OCI-LY7 (cell line): ENCODE measurements around the gene LTBR. TPM values are rescaled to one million over a fixed set of nuclear protein-coding genes. Genes with fewer than 3 reads are reported as not detected.

Source experiments
- BruUV-seq: library from RNA; stranded (reverse); fragments of 400-500 nt; replicated peaks from 2 replicates; lab custom pipeline; 2021; lab: Mats Ljungman, UMichigan
- CTCF ChIA-PET: fragments of 300-600 bp; sonication (Branson Sonifier 250); formaldehyde crosslinking; loops from one replicate; lab custom pipeline; 2022; ENCODE audit warnings: antibody characterized with exemption; ENCODE audit not compliant: unreplicated experiment; lab: Charles Lee
- POLR2A ChIA-PET: fragments of 300-600 bp; sonication (Branson Sonifier 250); formaldehyde crosslinking; loops from one replicate; lab custom pipeline; 2022; ENCODE audit warnings: antibody characterized with exemption; lab: Charles Lee
- DNase-seq: peaks from one replicate; pipeline ENCODE4 v3.0.0-alpha.2; 2015; ENCODE audit warnings: low spot score
- H2AFZ ChIP-seq: fragments of 200-600 bp; sonication (generic), shearing (Covaris generic); 2 replicates; pipeline ENCODE4 v1.6.1; 2014; ENCODE audit warnings: mild to moderate bottlenecking, antibody characterized with exemption, low read length, moderate library complexity
- H3K27ac ChIP-seq: fragments of 200-600 bp; sonication (generic); 2 replicates; pipeline ENCODE4 v1.5.1; 2014; ENCODE audit warnings: mixed run types, low read depth, mild to moderate bottlenecking, moderate library complexity, low read length, inconsistent platforms; ENCODE audit not compliant: poor library complexity, severe bottlenecking
- H3K36me3 ChIP-seq: fragments of 200-600 bp; sonication (generic); 2 replicates; pipeline ENCODE4 v1.6.1; 2014; ENCODE audit warnings: mild to moderate bottlenecking, antibody characterized with exemption, low read length, moderate library complexity, mixed read lengths; ENCODE audit not compliant: insufficient read depth
- H3K4me1 ChIP-seq: fragments of 200-600 bp; sonication (generic); 2 replicates; pipeline ENCODE4 v1.5.1; 2014; ENCODE audit warnings: mild to moderate bottlenecking, low read length; ENCODE audit not compliant: insufficient read depth, poor library complexity, severe bottlenecking
- H3K4me2 ChIP-seq: fragments of 200-600 bp; sonication (generic); 2 replicates; pipeline ENCODE4 v1.6.1; 2014; ENCODE audit warnings: mild to moderate bottlenecking, low read length
- H3K4me3 ChIP-seq: fragments of 200-600 bp; sonication (generic); 2 replicates; pipeline ENCODE4 v1.5.1; 2014; ENCODE audit warnings: mild to moderate bottlenecking, low read depth, low read length; ENCODE audit not compliant: poor library complexity, severe bottlenecking
- H3K79me2 ChIP-seq: fragments of 200-600 bp; sonication (generic); 2 replicates; pipeline ENCODE4 v1.6.1; 2016; ENCODE audit warnings: low read depth, mild to moderate bottlenecking, low read length, moderate library complexity, mixed read lengths; ENCODE audit not compliant: insufficient read depth
- H3K9me2 ChIP-seq: fragments of 200-600 bp; sonication (generic); 2 replicates; pipeline ENCODE4 v1.6.1; 2016; ENCODE audit warnings: mild to moderate bottlenecking, low read length, mixed read lengths; ENCODE audit not compliant: insufficient read depth
- H3K9me3 ChIP-seq: fragments of 200-600 bp; sonication (generic); 2 replicates; pipeline ENCODE4 v1.6.1; 2014; ENCODE audit warnings: mild to moderate bottlenecking, mixed run types, low read length, mixed read lengths
- H4K20me1 ChIP-seq: fragments of 200-600 bp; sonication (generic); 2 replicates; pipeline ENCODE4 v1.6.1; 2014; ENCODE audit warnings: mild to moderate bottlenecking, antibody characterized with exemption, low read length, moderate library complexity, mixed read lengths; ENCODE audit not compliant: insufficient read depth
- EZH2phosphoT487 ChIP-seq: fragments of 200-600 bp; sonication (generic); IDR thresholded peaks from 2 replicates; pipeline ENCODE4 v1.6.1; 2018; ENCODE audit warnings: low read depth, borderline replicate concordance, mild to moderate bottlenecking, mixed run types, antibody characterized with exemption, low read length, moderate library complexity, mixed read lengths
- intact Hi-C: fragments of 100-400 bp; cut with micrococcal nuclease; formaldehyde crosslinking; loops from one replicate; pipeline ENCODE4 v1.10.0; 2022; ENCODE audit not compliant: unreplicated experiment
- total RNA-seq, 2 experiments: library from RNA; depleted of rRNA in 1 of 2; stranded (reverse); fragments of >200 nt in 1 of 2; shearing (Covaris generic) in 1 of 2; gene quantifications; 2 replicates each; pipeline ENCODE4 v1.2.3, GENCODE V29; 2014 to 2022
- TF ChIP-seq, protein P1 (sequence below): fragments of 200-600 bp; sonication (generic); conservative IDR thresholded peaks from 2 replicates; pipeline ENCODE4 v1.5.1; 2014; ENCODE audit warnings: mild to moderate bottlenecking, antibody characterized with exemption, low read length, moderate library complexity, mixed read lengths

Gene LTBR
- total RNA-seq, 2 experiments from 2014 or later = not detected

DNA sequence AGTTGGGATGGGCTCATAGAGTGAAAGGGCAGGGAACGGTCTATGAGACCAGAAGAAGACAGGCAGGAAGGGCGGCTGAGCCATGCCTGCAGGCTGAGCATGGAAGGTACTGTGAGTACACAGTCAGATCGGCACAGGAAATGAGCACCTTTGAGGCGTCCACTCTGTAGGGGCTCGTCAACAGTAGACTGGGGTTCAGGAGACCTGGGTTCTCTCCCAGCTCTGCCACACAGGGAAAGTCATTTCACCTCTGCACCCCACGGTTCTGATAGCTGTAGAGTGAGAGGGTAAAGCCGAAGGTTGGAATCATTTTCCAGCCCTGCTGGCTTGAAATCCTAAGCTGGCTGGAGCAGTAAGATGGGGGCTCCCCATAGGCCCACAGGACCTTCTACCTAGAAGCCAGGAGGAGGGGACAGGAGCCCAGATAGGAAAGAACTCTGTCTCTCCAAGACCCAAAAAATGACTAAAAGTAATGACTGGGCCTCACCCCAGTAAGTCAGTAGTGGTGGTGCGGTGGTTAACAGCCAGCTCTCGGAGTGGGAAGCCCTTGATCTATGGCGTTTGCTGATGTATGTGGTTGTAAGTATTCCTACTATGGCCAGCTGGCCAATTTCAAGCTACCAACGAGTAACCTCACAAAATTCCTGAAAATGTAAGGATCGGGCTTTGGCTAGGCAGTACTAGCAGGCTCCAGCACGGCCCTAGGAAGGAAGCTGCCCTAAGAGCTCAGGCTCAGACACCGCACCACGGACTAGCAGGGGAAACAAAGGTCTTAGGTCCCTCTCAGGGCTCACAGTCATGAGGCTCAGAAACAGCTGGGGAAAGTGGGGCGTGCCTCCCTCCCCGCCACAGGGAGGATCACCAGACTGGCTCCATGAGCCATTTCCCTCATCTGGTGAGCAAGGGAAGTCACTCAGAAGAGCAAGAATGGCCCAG, 50.5 kb downstream of the LTBR start:
- Histone ChIP-seq H4K20me1 (no peaks in the 10 kb centered on the region), H3K4me1 (peaks cover 54% of the 10 kb centered on the region), H3K9me2 (no peaks in the 10 kb centered on the region), H3K36me3 (no peaks in the 10 kb centered on the region), H3K4me2 (peak overlapping the region; percentile 69), H3K79me2 (no peaks in the 10 kb centered on the region), H2AFZ (peak overlapping the region; percentile 71; the same call in 1 of the 2 replicates), H3K9me3 (no peaks in the 10 kb centered on the region), H3K27ac (no peak overlapping the region), H3K4me3 (no peak overlapping the region)
- POLR2A ChIA-PET = interaction anchor here (0.7 to 4.1 kb wide), 5 partner anchors 10 to 89 kb away, joined by 3 to 73 read pairs (median 5); partner anchors contain the start of genes CD27 and MRPL51
- CTCF ChIA-PET = interaction anchor here (0.6 to 1.9 kb wide), 3 partner anchors 9 to 119 kb away, joined by 3 to 7 read pairs (median 4); no protein-coding TSS in a partner anchor
- no peak for DNase-seq
- TF ChIP-seq, protein P1, sequence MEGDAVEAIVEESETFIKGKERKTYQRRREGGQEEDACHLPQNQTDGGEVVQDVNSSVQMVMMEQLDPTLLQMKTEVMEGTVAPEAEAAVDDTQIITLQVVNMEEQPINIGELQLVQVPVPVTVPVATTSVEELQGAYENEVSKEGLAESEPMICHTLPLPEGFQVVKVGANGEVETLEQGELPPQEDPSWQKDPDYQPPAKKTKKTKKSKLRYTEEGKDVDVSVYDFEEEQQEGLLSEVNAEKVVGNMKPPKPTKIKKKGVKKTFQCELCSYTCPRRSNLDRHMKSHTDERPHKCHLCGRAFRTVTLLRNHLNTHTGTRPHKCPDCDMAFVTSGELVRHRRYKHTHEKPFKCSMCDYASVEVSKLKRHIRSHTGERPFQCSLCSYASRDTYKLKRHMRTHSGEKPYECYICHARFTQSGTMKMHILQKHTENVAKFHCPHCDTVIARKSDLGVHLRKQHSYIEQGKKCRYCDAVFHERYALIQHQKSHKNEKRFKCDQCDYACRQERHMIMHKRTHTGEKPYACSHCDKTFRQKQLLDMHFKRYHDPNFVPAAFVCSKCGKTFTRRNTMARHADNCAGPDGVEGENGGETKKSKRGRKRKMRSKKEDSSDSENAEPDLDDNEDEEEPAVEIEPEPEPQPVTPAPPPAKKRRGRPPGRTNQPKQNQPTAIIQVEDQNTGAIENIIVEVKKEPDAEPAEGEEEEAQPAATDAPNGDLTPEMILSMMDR = no peak
- TF ChIP-seq EZH2phosphoT487 = no peak
- no TSS peak for BruUV-seq
- intact Hi-C loops = no loop called here

DNA sequence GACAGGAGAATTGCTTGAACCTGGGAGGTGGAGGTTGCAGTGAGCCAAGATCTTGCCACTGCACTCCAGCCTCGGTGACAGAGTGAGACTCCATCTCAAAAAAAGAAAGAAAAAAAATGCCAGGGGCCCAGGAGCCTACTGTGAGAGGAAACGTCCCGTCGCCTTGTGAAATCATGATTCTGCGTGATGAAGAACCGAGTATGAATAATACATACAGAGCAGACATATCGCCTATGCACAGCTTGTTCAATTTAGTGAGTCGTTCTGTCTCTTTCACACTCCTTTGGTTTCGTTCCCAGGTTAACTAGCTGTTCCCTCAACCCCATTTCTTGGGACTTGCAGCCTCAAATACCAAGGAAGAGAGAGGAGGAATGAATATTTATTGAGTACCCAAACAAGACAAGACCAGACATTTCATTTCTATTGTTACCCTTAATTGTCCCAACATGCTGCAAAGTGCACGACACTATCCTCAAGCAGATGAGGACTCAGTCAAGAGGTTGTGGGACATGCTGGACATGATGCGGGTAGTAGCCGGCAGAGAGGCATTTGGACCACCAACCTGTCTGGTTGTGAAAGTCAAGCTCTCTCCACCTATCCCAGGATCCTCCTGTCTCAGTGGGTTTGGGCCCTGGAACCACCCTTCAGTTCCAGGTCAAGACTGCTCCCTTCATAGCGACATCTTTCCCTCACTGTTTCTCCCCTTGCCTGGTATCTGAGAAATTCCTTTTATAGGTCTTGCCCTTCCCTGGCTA, 52.2 kb downstream of the LTBR start:
- POLR2A ChIA-PET = no interaction called here
- no peaks in the 10 kb centered on the region for H3K36me3 ChIP-seq
- no peaks in the 10 kb centered on the region for H3K79me2 ChIP-seq
- no peak overlapping the region for H3K4me3 ChIP-seq
- H3K9me3 ChIP-seq = no peaks in the 10 kb centered on the region
- H2AFZ ChIP-seq = no peak overlapping the region
- no peak overlapping the region for H3K27ac ChIP-seq
- TF ChIP-seq, protein P1 = no peak
- TF ChIP-seq EZH2phosphoT487 = no peak
- H3K4me1 ChIP-seq = peaks cover 38% of the 10 kb centered on the region
- CTCF ChIA-PET = interaction anchor here (0.6 kb wide), 1 partner anchor 32 kb away, joined by 4 read pairs; no protein-coding TSS in a partner anchor
- H3K9me2 ChIP-seq = no peaks in the 10 kb centered on the region
- no peaks in the 10 kb centered on the region for H4K20me1 ChIP-seq
- intact Hi-C loops = no loop called here
- no TSS peak for BruUV-seq
- no peak overlapping the region for H3K4me2 ChIP-seq
- no peak for DNase-seq
